GM21529 (cell line): ENCODE results near the gene ITM2C.

Source experiments
- ATAC-seq: cut with Tn5 transposase; IDR thresholded peaks from one replicate; pipeline ENCODE4 v1.9.1; 2021; ENCODE audit not compliant: unreplicated experiment

ITM2C gene, protein sequence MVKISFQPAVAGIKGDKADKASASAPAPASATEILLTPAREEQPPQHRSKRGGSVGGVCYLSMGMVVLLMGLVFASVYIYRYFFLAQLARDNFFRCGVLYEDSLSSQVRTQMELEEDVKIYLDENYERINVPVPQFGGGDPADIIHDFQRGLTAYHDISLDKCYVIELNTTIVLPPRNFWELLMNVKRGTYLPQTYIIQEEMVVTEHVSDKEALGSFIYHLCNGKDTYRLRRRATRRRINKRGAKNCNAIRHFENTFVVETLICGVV

DNA sequence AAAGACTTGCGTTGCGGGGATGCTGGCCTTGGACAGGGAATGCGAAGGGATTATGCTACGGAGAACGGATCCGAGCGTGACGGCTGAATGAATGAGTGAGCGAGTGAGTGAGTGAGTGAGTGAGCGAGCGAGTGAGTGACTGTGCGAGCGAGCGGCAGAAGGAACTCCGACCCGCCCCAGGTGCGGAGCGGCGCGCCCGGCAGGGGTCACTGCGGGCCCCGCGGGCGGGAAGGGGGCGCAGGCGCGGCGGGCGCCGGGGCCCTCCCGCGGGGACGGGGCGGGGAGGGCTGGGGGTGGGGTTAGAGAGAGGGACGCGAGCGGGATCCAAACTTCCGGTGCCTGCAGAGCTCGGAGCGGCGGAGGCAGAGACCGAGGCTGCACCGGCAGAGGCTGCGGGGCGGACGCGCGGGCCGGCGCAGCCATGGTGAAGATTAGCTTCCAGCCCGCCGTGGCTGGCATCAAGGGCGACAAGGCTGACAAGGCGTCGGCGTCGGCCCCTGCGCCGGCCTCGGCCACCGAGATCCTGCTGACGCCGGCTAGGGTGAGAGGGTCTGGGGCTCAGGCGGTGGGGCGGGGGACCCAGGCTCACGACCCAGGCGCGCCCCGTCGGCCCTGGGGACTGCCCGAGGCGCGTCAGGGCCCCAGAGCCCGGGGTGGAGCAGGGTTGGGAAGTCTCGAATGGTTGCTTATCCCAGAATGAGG, at the start of gene ITM2C:
Gene ITM2C, plus strand, starts transcription at position 338 of the 702 bp plus-strand sequence. Its CDS starts 84 bp downstream, at position 422.
- peak; percentile 67 for ATAC-seq

GRCh38 chr2:230815088-230815487, 49.7 kb upstream of the ITM2C start:
- no peak for ATAC-seq

- ATAC-seq, result no peak
These were observed 48.0 kb upstream of the ITM2C start for GRCh38 chr2:230816735-230817134.

DNA sequence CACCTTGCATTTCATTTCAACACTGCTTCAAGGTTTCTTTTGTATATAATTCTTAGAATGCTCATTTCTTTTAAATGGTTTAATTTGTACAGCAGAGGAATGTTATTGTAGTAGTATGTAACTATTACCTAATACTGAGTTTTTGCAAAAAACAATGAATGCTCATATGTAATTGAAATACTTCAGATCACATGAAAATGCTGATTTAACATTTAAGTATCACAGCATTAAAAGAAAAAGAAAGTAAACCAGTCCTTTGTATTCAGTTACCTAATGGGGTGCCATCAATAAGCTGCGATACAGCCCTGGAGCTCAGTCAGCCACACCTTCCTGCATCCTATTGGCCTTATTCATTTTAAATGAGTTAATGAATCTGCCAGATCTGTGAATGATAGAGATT, 45.3 kb upstream of the ITM2C start:
- ATAC-seq, result no peak

DNA sequence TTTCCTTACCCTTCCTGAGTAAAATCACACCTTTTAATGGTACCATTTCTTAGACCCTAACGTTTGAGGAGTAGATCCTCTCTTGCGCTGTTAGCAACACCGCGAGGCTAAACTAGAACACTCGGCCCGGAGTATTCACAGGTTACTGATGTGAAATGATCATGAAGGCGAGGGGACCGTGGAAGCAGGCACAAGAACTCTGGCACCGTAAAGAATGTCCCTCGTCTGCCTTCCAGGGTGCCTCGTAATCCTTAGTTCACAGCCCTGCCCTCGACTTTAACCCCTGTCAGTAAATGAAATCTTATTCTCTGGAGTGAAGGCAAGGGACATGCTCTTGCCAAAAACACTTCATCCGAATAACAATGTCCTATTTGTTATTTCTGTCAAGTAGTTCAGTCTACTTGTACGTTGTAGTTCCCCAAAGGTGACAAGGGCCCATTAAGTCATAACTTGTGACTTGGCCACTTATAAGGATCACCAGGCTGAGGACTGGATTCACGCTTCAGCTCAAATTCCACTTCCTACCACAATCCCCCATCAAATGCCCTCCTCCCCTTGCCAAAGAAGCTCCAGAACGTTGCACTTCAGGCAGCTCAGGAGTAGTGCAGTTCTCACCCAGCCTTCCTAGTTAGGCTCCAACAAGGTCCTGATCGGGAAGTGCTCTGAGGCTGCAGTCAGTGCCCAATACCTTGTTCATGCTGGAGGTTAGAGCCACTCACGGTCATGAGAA, 43.3 kb upstream of the ITM2C start:
- ATAC-seq, result no peak

DNA sequence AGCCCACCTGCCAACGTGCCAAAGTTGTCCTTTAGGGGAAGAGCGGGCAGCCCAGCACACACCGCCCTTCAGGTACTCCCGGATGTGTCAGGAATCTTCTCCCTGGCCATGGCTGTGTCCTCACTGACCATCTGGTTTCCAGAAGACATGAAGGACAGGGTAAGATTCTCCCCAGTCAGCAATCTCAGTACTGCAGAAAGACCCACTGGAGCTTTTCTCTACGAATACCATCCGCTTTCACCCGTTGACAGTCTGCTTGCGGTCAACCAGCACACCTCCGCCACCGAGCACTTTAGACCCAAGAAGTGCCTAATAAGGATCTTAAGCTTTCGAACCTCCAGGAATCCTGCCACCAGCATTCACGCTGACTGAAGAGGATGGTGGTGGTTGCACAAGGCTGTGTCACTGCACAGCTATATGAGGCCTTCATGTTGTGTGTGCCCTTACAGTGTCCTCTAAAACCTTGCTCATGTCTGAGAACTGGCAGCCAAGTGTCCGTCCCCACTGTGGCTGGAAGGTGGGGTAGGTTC, 42.7 kb upstream of the ITM2C start:
- ATAC-seq, result no peak

DNA sequence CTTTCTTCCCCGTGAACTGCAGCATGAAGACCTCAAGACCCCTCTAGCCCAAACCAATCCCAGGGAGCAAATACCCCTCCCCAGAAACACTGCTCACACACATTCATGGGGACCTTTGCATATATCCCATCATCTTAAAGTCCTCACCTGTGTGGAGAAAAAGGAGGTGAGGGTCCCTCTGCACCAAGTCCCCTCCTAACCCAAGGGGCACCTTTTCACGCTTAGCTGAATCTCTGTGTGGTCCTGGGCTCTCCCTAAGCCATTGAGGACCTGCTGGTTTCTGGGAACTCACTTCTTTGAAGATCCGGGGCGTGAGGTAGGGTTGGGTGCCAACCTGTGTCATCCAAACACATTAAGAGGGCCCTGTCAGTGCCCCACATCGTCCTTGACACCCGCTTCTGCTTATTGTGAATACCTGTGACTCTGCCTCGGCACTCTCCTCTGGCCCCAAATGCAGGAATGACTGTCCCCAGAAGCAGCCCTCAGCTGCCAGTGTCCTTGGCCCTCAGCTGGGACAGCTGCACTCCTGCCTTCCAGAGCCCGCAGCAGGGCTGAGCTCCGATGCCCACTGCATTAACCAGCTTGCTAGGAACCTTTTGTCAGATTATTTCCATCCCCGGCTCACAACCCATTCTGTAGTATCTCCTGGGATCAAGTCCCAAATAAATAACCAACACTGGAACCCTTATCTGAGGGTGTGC, 41.3 kb upstream of the ITM2C start:
- ATAC-seq, result no peak

DNA sequence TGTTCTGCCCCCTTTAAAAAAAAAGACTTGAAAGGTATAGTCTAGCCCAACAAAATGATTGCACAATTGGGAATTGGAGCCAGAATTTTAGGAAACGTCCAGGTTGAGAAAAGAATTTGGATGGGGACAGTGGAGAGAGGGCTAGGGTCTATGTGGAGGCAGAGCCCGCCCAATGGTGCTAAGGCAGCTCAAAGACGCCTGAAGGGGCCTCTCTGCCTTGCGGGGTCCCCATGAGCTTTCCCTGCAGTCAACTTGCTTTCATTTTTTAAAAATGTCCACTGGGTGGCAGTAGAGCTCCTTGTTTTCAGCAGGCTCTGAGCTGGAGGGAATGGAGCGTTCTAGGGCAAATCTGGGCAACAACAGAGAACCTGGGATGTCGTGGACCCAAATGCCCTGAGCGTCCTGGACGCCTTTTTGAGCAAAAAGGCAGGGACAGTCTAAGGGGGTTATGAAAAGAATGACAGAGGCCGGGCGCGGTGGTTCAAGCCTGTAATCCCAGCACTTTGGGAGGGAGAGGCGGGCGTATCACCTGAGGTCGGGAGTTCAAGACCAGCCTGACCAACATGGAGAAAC, 40.2 kb upstream of the ITM2C start:
- no peak for ATAC-seq

GRCh38 chr2:230825354-230825753, 39.4 kb upstream of the ITM2C start:
- no peak for ATAC-seq

DNA sequence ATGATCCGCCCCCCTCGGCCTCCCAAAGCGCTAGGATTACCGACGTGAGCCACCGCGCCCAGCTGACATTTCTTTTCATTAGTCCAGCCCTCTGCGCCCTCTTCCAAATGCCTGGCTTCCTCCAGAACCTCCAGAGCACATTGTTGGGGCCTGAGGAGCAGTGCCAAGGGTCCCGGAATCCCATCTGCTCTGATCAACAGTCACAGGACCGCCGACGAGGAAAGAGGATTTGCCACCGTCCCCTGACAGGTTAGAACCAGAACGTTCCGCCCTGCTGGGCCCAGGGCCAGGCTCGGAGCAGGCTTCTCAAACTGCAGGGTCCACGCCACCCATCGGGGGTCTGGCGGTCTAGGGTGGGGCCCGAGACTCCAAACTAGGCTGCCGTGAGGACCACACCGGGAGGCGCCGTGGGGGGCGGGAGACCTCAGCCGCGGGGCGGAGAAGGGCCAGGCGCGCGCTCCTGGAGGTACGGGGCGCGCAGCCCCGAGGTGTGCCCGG, 36.9 kb upstream of the ITM2C start:
- ATAC-seq, result peak; percentile 5

DNA sequence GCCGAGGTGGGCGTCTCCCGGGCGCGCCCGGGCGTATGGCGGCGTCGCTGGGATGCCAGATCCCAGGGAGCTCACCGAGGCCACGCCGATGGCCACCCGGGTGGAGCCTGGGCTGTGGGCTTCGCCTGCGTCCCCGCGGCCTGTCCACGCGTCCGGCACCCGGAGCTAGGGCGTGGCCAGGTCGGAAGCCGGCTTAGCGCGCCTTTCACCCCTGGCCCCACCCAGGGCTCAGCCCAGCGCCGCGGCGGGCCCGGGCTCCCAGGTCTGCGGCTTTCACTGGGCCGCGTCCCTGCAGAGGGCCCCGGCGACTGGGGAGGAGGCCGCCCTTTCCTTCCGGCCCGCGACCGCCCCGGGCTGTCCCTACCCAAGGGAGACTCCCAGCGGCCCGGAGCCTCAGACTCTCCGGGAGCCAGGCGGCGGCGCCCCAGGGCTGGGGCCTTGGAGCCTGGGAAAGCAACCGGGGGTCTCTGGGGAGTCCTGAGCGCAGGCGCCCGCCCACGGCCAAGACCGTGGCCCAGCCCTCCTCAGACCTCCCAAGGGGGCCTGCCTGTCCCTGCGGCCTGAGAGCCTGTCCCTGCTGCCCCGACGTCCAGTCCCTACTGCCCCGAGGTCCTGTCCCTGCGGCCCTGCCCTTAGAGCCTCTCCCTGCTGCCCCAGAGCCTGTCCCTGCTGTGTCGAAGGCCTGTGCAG, 36.3 kb upstream of the ITM2C start:
- ATAC-seq, result peak; percentile 60

DNA sequence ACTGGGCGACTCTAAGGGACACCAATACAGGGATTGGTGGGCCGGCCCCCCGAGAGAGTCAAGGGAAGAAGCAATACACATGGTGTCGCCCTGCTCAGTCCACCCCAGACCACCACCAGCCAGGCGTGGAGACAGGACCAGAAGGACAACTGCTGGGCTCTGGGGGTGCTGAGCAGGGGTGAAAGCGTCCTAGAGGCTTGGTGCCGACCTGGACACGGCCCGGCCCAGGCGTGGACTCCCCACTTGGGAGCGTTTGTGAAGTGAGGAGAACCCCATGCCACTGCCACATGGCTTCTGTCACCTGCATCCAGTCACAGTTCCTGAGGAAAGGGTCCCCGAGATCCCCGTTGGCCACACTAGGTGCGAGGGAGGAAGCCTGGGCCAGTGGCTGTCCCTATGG, 35.4 kb upstream of the ITM2C start:
- ATAC-seq, result no peak

GRCh38 chr2:230829959-230830358, 34.8 kb upstream of the ITM2C start:
- ATAC-seq, result no peak

- ATAC-seq, result no peak
These were observed 34.3 kb upstream of the ITM2C start for GRCh38 chr2:230830428-230830827.

DNA sequence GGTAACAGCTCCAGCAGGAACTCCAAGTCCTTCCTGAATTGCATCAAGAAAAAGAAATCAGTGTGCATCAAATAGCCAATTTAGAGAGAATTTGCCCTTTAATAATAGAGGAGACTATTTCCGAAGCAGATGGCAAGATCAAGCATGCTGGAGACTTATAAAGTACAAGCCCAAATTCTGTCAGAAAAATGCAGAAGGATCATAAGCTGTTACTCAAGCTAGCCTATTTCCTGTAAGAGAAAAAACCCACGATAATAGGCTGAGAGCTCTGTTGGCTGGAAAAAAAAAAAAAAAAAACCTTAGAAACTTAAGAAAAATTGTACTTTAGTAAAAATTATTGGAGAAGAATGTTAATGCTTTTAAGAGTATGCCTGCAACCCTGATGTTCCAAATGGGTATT, 24.4 kb upstream of the ITM2C start:
- no peak for ATAC-seq

- ATAC-seq, result no peak
These were observed 22.3 kb upstream of the ITM2C start for GRCh38 chr2:230842473-230842872.

- no peak for ATAC-seq
These were observed 21.6 kb upstream of the ITM2C start for GRCh38 chr2:230843132-230843531.

DNA sequence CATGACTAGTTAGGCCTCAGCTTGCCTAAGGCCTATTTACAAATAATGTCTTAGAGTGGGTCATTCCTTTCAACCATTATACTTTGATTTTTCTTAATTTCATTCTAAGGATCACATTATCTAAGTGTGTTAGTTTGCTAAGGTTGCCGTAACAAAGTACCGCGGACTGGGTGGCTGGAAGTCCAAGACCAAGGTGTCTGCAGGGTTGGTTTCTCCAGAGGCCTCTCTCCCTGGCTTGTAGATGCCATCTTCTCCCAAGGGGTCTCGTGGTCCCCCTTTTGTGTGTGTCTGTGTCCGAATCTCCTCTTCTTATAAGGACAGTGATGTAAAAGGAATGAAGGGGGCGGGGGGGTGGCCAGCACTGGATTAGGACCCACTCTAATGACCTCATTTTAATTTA, 18.4 kb upstream of the ITM2C start:
- ATAC-seq, result no peak

- ATAC-seq, result peak; percentile 93
These were observed 16.8 kb upstream of the ITM2C start for GRCh38 chr2:230847883-230848388.
